SIG-M5 treated with dmso at 0.1 percent for 504 hours (cell line): Measurements from ENCODE around the gene TMEM86B.
A peak's percentile ranks its signal among the peaks of the same experiment; 100 is the strongest.
"Not testable (repeated sequence)": the region's sequence is repeated elsewhere in the genome, so short reads cannot be mapped to it uniquely, and the experiment has no call there.

Experiments
- DNase-seq: peaks from one replicate; lab custom pipeline; 2025; ENCODE audit not compliant: unreplicated experiment; lab: John Stamatoyannopoulos, UW

The TMEM86B gene

DNA sequence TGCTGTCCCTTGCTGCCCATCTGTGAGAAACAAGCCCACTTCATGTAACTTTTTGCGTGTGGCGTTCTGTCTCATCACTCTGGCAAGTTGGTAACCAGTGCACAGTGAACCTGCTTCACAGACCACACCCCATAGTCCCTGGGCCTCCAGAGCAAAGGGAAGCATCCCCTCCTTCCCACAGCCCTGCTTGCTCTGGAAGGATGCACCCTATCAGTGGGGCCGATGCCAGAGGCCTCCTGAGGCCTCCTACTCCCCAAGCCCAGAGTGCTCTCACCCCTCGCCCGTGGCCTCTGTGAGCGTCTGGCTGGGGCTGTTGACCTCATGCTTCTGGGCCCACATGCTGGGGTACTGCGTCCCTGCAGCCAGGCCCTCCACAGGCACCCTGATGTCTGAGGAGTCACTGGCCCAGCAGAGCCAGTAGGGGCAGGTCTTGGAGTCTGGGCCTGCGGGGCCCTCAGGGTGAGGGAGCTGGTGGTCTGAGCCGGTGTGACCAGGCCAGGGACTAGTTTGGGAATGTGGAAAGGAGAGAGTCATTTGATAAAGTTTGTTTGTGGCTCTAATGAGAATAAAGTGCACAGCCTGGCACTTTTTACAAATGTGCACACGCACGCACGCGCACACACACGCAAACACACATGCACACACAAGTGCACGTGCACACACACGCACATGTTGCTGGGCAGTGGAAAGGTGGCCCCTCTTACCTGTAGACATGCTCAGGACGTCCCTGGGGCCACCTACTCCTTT is 5.1 kb downstream of the TMEM86B start:
- no peak for DNase-seq

- DNase-seq, result no peak
Measured at GRCh38 chr19:55220525-55220924, 8.0 kb downstream of the TMEM86B start.

GRCh38 chr19:55216461-55217198 is 11.9 kb downstream of the TMEM86B start:
- DNase-seq, result peak; percentile 95

DNA sequence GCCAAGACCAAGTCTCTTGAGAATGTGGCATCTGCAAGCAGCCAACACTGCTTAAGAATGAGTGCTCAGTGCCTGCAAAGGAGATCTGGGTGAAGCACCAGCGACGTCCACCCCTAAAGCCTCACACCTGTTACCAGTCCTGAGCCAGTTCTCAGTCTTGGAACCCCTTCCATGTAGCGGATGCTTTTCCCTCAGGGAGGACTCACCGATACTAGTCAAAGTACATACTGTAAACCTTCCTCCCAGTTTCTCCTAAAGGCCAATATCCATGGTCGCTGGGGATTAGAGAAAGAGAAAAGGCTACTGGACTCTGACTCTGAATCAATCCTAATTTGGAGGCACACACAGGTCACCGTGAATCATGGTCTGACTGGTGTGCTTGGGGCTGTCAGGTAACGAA is 15.0 kb downstream of the TMEM86B start:
- DNase-seq, result no peak

GRCh38 chr19:55212447-55212846 is 16.1 kb downstream of the TMEM86B start:
- peak; percentile 76 for DNase-seq

- DNase-seq, result peak; percentile 51
Measured at GRCh38 chr19:55209693-55210472, 18.7 kb downstream of the TMEM86B start.

DNA sequence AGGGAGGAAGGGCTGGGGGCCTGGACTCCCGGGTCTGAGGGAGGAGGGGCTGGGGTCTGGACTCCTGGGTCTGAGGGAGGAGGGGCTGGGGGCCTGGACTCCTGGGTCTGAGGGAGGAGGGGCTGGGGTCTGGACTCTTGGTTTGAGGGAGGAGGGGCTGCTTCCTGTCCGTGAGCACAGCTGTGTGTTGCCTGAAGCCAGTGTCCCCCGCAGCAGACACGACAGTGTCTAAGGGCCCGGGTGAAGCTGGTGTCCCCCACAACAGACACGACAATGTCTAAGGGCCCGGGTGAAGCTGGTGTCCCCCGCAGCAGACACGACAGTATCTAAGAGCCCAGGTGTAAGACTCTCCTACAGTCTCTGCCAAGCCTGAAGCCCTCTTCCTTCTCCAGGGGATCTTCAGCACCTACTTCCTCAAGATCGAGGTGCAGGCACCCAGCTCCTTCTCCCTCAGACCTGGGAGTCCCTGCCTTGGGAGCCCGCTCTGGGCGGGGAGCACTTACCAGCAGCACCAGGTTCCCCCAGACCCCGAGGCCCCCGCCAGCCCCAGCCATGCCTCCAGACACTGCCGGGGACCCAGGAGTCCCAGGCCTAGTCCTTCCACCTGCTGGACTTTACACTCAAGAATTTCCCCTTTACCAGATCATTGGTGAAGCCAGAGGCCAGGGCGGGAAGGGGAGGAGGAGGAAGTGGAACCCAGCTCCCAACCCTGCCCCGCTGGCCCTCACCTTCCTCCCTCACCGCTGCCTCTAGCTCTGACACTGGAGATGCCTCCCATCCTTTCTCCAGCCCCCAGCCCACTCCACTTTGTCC is 19.5 kb downstream of the TMEM86B start, which contains the start of gene PTPRH:
Gene PTPRH, minus strand, starts transcription at position 622 of the 813 bp plus-strand sequence. Its CDS starts 68 bp downstream, at position 554.
- DNase-seq, result peak; percentile 39

DNA sequence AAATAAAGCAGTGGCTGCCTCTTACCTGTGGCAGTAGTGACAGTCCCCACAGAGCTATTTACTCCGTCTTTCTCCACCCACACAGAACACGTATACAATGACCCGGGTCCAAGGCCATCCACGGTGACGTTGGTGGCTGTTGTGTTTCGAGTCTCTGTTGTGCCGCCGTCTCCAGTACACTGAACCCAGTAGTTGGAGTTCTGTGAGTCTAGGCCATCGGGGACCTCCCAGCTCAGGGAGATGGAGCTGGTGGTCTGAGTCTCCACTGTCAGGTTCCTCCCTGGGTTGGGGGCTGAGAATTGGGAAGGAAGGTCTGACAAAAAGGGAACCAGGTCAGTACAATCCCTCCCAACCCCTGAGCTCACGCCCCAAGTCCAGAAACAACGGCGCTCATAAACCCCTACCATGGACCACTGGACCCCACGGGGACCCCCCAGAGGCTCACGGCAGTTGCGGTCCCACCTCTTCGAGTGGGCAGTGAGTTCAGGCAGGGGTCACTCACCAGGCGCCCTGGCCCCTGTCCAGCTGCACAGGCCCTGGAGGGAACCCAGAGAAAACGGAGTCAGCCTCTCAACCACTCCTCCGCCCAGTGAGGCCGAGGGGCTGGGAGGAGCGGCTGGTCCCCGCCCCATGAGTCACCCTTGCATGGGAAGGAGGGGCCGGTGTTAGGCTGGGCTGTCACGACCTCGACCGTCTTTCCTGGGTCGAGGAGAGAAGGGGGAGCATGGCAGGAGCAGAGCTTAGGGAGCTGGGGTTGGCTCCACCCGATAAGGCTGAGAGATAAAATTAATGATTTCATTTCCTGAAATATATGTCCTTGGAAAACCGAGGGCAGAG is 21.7 kb downstream of the TMEM86B start:
- DNase-seq, result peak; percentile 76

GRCh38 chr19:55202199-55202598 is 26.4 kb downstream of the TMEM86B start:
- not testable (repeated sequence) for DNase-seq

GRCh38 chr19:55199620-55200204 is 28.9 kb downstream of the TMEM86B start:
- DNase-seq, result no peak

- no peak for DNase-seq
Measured at GRCh38 chr19:55198651-55199050, 29.9 kb downstream of the TMEM86B start.

GRCh38 chr19:55197528-55197927 is 31.0 kb downstream of the TMEM86B start:
- DNase-seq, result no peak

- DNase-seq, result no peak
Measured at GRCh38 chr19:55196803-55197202, 31.8 kb downstream of the TMEM86B start.

GRCh38 chr19:55193481-55193880 is 35.1 kb downstream of the TMEM86B start:
- peak; percentile 42 for DNase-seq

DNA sequence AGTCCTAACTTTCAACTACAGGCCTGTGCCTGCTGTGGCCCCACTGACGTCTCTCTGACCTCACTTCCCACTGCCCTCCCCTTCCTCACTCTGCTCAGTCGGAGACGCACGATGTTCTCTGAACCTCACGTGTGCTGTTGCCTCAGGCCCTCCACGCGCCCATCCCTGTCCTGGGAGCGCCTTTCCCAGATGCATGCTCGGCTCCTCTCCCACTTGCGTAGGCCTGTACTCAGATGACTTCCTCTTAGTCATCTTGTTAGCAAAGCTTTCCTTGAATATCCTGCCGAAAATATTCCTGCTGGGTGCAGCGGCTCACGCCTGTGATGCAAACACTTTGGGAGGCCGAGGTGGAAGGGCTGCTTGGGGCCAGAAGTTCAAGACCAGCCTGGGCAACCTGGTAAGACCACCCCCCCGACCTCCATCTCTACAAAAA is 39.1 kb downstream of the TMEM86B start:
- no peak for DNase-seq

DNA sequence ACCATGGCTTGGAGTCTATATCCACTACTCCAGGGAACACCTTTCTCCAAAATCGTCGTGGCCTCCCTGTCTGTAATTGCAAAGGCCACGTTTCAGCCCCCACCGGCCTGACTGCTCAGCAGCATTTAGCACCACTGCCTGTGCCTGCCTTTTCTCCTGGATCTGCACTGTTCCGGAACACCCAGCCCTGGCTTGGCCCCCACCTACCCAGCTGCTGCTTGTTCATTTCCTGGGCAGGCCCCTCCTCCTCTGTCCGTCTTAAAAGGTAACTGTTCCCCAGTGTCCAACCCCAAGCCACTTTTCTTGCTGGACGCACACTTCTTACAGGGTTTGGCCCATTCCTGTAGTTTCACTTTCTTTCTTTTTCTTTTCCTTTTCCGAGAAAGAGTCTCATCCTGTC is 39.9 kb downstream of the TMEM86B start:
- no peak for DNase-seq

GRCh38 chr19:55186080-55186479 is 42.5 kb downstream of the TMEM86B start:
- DNase-seq, result no peak

GRCh38 chr19:55181740-55182139 is 46.8 kb downstream of the TMEM86B start:
- DNase-seq, result no peak
